ENCODE measurements around the gene NSUN4. TPM values are rescaled to one million over a fixed set of nuclear protein-coding genes. Genes with fewer than 3 reads are reported as not detected.
"Not testable (repeated sequence)": the region's sequence is repeated elsewhere in the genome, so short reads cannot be mapped to it uniquely, and the experiment has no call there.

The NSUN4 gene
- total and polyA plus RNA-seq, 2 experiments from 2014 or later, result 10.8 to 16.1 TPM

DNA sequence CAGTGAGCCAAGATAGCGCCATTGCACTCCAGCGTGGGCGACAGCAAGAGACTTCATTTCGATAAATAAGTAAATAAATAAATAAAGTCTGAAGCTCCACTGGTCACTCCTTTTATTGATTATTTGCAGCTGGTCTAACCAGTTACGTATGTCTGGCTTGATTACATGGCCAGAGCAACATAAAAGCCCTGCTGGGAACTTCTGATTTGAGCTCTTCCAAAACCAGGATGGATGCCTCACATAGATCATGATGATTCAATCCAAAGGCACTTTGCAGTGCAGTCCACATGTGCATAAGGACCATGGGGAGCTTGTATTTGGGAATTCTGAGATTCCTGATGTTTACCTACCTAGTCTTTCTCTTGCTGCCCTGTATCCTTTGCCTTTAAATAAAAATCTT is 24.0 kb downstream of the NSUN4 start:
- Histone ChIP-seq H3K36me3 (peaks cover 19% of the 10 kb centered on the region), H3K4me1 (ENCODE audit: low read depth) (no peaks in the 10 kb centered on the region), H3K4me3 (no peak overlapping the region), H3K27me3 (no peaks in the 10 kb centered on the region), H3K9me3 (ENCODE audit: low read depth) (no peaks in the 10 kb centered on the region), H3K27ac (no peak overlapping the region)
- TF ChIP-seq, protein P1, sequence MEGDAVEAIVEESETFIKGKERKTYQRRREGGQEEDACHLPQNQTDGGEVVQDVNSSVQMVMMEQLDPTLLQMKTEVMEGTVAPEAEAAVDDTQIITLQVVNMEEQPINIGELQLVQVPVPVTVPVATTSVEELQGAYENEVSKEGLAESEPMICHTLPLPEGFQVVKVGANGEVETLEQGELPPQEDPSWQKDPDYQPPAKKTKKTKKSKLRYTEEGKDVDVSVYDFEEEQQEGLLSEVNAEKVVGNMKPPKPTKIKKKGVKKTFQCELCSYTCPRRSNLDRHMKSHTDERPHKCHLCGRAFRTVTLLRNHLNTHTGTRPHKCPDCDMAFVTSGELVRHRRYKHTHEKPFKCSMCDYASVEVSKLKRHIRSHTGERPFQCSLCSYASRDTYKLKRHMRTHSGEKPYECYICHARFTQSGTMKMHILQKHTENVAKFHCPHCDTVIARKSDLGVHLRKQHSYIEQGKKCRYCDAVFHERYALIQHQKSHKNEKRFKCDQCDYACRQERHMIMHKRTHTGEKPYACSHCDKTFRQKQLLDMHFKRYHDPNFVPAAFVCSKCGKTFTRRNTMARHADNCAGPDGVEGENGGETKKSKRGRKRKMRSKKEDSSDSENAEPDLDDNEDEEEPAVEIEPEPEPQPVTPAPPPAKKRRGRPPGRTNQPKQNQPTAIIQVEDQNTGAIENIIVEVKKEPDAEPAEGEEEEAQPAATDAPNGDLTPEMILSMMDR (IDR thresholded peaks at IDR 0.05; ENCODE audit: low read depth, low read length), result no peak
- no peak for DNase-seq (ENCODE audit: low read depth in 1 of 2, low spot score in 1 of 2)

DNA sequence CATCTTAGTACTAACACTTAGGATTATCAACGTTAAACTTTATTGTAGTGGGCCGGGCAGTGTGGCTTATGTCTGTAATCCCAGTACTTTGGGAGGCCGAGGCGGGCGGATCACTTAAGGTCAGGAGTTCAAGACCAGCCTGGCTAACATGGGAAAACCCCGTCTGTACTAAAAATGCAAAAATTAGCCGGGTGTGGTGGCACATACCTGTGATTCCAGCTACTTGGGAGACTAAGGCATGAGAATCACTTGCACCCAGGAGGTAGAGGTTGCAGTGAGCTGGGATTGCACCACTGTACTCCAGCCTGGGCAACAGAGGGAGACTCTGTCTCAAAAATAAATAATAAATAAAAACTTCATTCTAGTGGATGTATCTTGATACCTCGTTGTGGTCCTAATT is 25.2 kb downstream of the NSUN4 start:
- H3K27ac ChIP-seq; DNase-seq (ENCODE audit: low read depth in 1 of 2, low spot score in 1 of 2); H3K4me1 ChIP-seq (ENCODE audit: low read depth); H3K9me3 ChIP-seq (ENCODE audit: low read depth); H3K27me3 ChIP-seq; H3K4me3 ChIP-seq: not testable (repeated sequence)
- H3K36me3 ChIP-seq, result peaks cover 15% of the 10 kb centered on the region

DNA sequence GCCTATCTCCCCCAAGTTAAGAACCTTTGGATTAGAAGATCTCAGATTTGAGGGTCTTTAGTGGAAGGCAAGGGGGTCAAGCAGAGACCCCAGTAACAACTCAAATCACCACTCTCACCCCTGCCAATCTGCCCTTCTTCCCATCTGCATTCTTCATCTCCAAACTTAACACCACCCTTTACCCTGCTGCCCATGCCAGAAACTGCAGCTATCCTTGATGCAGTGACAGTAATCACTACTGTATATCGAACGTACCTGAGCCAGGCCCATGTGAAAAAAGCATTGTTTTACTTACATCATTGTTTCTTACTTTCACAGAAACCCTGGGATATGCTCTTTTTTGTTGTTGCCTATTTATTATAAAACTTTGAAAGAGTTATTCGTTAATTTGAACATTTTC is 26.5 kb downstream of the NSUN4 start:
- TF ChIP-seq, protein P1 (IDR thresholded peaks at IDR 0.05; ENCODE audit: low read depth, low read length), result no peak
- no peak for DNase-seq (ENCODE audit: low read depth in 1 of 2, low spot score in 1 of 2)
- Histone ChIP-seq H3K27me3 (no peaks in the 10 kb centered on the region), H3K4me3 (no peak overlapping the region), H3K36me3 (peaks cover 10% of the 10 kb centered on the region), H3K4me1 (ENCODE audit: low read depth) (no peaks in the 10 kb centered on the region), H3K27ac (no peak overlapping the region), H3K9me3 (ENCODE audit: low read depth) (no peaks in the 10 kb centered on the region)

DNA sequence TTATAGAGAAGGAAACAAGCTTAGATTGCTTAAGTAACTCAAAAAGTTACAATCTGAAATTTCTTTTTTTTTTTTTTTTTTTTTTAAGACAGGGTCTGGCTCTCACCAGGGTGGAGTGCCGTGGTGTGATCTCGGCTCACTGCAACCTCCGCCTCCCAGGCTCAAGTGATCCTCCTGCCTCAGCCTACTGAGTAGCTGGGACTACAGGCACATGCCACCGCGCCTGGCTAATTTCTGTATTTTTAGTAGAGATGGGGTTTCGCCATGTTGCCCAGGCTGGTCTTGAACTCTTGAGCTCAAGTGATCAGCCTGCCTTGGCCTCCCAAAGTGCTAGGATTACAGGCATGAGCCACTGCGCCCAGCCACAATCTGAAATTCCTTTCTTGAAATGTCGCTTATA is 27.1 kb downstream of the NSUN4 start:
- not testable (repeated sequence) for H3K4me3 ChIP-seq; H3K4me1 ChIP-seq (ENCODE audit: low read depth); H3K27ac ChIP-seq; DNase-seq (ENCODE audit: low read depth in 1 of 2, low spot score in 1 of 2); H3K27me3 ChIP-seq; H3K36me3 ChIP-seq; H3K9me3 ChIP-seq (ENCODE audit: low read depth)

DNA sequence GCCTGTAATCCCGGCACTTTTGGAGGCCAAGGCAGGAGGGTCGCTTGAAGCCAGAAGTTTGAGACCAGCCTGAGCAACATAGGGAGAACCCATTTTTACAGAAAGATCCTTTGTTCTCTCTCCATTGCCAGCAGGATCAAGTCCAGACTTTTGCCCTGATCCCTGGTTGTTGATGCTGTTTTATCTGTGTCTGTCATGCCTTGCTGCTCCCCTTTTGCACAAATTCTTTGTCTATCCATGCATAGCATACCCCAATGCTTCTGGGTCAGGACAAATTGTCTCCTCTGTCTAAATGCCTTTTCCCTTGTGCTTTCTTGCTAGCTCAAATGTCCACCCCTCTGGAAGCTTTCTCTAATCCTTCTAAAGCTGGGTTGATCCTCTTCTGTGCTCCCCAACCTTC is 28.2 kb downstream of the NSUN4 start:
- no peak overlapping the region for H3K27ac ChIP-seq
- H3K4me1 ChIP-seq (ENCODE audit: low read depth), result no peaks in the 10 kb centered on the region
- H3K4me3 ChIP-seq, result no peak overlapping the region
- TF ChIP-seq, protein P1 (IDR thresholded peaks at IDR 0.05; ENCODE audit: low read depth, low read length), result no peak
- no peaks in the 10 kb centered on the region for H3K9me3 ChIP-seq (ENCODE audit: low read depth)
- no peak for DNase-seq (ENCODE audit: low read depth in 1 of 2, low spot score in 1 of 2)
- H3K36me3 ChIP-seq, result no peaks in the 10 kb centered on the region
- no peaks in the 10 kb centered on the region for H3K27me3 ChIP-seq

DNA sequence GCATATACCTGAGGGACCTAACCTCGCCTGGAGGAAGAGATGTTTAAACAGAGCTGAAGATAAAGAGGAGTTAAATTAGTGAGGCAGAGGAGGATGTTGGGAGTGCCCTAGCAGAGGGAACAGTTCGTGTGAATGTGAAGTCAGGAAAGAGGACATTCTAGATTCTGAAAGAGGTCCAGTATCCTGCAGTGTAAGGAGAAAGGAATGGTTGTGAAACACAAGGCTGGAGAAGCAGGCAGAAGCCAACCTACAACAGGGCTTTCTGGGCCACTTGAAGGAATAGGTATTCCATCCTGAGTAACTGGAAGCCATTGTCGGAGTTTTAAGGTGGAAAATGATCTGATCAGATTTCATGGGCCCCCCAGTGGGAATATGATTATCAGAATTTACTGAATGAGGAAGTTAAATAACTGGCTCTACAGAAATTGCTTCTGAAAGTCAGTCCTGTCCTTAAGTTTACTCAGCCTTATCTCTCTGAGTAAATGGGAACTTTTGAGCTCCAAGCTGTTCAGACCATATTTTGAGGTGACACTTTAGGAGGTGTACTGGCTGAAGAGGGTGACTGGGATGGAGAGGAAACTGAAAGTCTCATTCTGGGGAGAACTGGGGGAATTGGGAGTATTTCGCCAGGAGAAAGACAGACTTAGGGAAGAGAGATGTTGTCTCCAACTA is 29.1 kb downstream of the NSUN4 start:
- H3K9me3 ChIP-seq (ENCODE audit: low read depth), result no peaks in the 10 kb centered on the region
- TF ChIP-seq, protein P1 (IDR thresholded peaks at IDR 0.05; ENCODE audit: low read depth, low read length), result no peak
- no peak overlapping the region for H3K27ac ChIP-seq
- H3K36me3 ChIP-seq, result no peaks in the 10 kb centered on the region
- DNase-seq (ENCODE audit: low read depth in 1 of 2, low spot score in 1 of 2), result peak in 1 of 2 donors; percentile 13
- H3K4me1 ChIP-seq (ENCODE audit: low read depth), result no peaks in the 10 kb centered on the region
- no peaks in the 10 kb centered on the region for H3K27me3 ChIP-seq
- H3K4me3 ChIP-seq, result no peak overlapping the region

Measured in cardiac muscle cell (in vitro differentiated cells and primary cell).